PC-9 (cell line): Measurements from ENCODE around the gene PRM3. TPM values are rescaled to one million over a fixed set of nuclear protein-coding genes. Genes with fewer than 3 reads are reported as not detected.

Experiments used
- BruUV-seq: library from RNA; stranded (reverse); fragments of 400-500 nt; replicated peaks from 2 replicates; lab custom pipeline; 2021; lab: Mats Ljungman, UMichigan
- CTCF ChIA-PET: fragments of 300-600 bp; sonication (Branson Sonifier 250); formaldehyde crosslinking; loops from one replicate; lab custom pipeline; 2022; ENCODE audit warnings: antibody characterized with exemption; lab: Charles Lee
- POLR2A ChIA-PET: fragments of 300-600 bp; sonication (Branson Sonifier 250); formaldehyde crosslinking; loops from one replicate; lab custom pipeline; 2022; ENCODE audit warnings: antibody characterized with exemption; ENCODE audit not compliant: unreplicated experiment; lab: Charles Lee
- DNase-seq, 2 experiments: peaks; one replicate each; pipeline versions ENCODE4 v3.0.0 to v3.0.0-alpha.2; 2015 to 2022; ENCODE audit warnings: mixed read lengths in 1 of 2
- H2AFZ ChIP-seq: fragments of 200-600 bp; sonication (generic); 2 replicates; pipeline ENCODE4 v1.8.1; 2017; ENCODE audit warnings: antibody characterized with exemption
- H3F3A ChIP-seq: fragments of 200-600 bp; sonication (generic); 2 replicates; pipeline ENCODE4 v1.8.1; 2017; ENCODE audit warnings: antibody characterized with exemption, mild to moderate bottlenecking, low read depth; ENCODE audit not compliant: insufficient read depth
- H3K27ac ChIP-seq: fragments of 200-600 bp; sonication (generic); 2 replicates; pipeline ENCODE4 v1.6.1; 2016; ENCODE audit warnings: mixed run types
- H3K27me3 ChIP-seq: fragments of 200-600 bp; sonication (generic); 2 replicates; pipeline ENCODE4 v1.6.1; 2016; ENCODE audit warnings: low read depth, mixed run types; ENCODE audit not compliant: insufficient read depth
- H3K36me3 ChIP-seq: fragments of 200-600 bp; sonication (generic); 2 replicates; pipeline ENCODE4 v1.6.1; 2016; ENCODE audit warnings: low read depth, mixed run types
- H3K4me1 ChIP-seq: fragments of 200-600 bp; sonication (generic); replicated peaks from 2 replicates; pipeline ENCODE4 v1.6.1; 2016; ENCODE audit warnings: mixed run types; ENCODE audit not compliant: insufficient read depth
- H3K4me2 ChIP-seq: fragments of 200-600 bp; sonication (generic); 2 replicates; pipeline ENCODE4 v1.6.1; 2017; ENCODE audit warnings: mixed run types
- H3K4me3 ChIP-seq: fragments of 200-600 bp; sonication (generic); 2 replicates; pipeline ENCODE4 v1.6.1; 2016; ENCODE audit warnings: mixed run types
- H3K79me2 ChIP-seq: fragments of 200-600 bp; sonication (generic); 2 replicates; pipeline ENCODE4 v1.6.1; 2017; ENCODE audit warnings: low read depth, mixed run types
- H3K9me2 ChIP-seq: fragments of 200-600 bp; sonication (generic); 2 replicates; pipeline ENCODE4 v1.8.1; 2017; ENCODE audit warnings: mild to moderate bottlenecking; ENCODE audit not compliant: insufficient read depth
- H3K9me3 ChIP-seq: fragments of 200-600 bp; sonication (generic); 2 replicates; pipeline ENCODE4 v1.8.1; 2016; ENCODE audit warnings: low read depth; ENCODE audit not compliant: insufficient read depth
- H4K20me1 ChIP-seq: fragments of 200-600 bp; sonication (generic); 2 replicates; pipeline ENCODE4 v1.8.1; 2017; ENCODE audit not compliant: insufficient read depth
- EZH2 ChIP-seq: fragments of 200-600 bp; sonication (generic); IDR thresholded peaks from 2 replicates; pipeline ENCODE4 v1.8.0; 2017; ENCODE audit warnings: antibody characterized with exemption, low read depth
- intact Hi-C: fragments of 100-400 bp; cut with micrococcal nuclease; formaldehyde crosslinking; loops from one replicate; pipeline ENCODE4 v1.10.0; 2022; ENCODE audit not compliant: unreplicated experiment
- total RNA-seq: library from RNA; stranded (reverse); gene quantifications from 2 replicates; pipeline ENCODE4 v1.2.3, GENCODE V29; 2021
- TF ChIP-seq, protein P1 (sequence below): fragments of 200-600 bp; sonication (generic); conservative IDR thresholded peaks from 2 replicates; pipeline ENCODE4 v1.6.1; 2017; ENCODE audit warnings: mixed run types, antibody characterized with exemption, mild to moderate bottlenecking, moderate library complexity

The PRM3 gene
- total RNA-seq, 1 experiment from 2014 or later: not detected

DNA sequence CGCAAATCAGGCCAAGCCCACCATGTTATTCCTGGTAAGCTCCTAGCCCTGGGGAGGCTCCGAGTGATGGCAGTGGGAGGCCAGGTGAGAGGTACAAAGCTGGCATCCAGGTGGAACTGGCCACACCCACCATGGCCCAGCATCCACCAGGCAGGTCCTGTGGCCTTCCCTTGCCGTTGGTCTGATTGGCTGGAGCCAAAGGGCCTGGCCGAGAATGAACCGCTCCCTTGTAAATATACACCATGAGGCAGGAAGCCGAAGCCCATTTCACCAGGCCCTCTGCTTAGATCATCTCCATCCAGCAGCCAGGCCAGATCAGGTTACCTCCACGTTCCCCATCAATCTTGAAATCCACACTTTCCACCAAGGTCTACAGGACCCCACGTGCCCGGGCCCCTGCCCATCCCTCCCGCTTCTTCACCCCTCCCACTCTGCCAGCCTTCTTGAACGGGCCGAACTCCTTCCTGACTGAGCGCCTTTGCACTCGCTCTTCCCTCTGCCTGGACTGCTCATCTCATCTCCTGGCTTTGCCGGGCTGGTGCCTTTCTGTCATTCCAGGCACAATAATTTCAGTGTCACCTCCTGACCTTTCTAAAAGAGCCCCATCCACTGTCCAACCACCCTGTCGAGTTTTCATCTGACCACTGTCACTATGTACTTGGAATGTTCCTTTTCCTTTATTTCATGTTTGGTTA is 23.2 kb downstream of the PRM3 start:
- intact Hi-C loops: loop anchor here (10.0 kb wide), 1 partner anchor 195 kb away; no protein-coding TSS in a partner anchor
- POLR2A ChIA-PET: no interaction called here
- Histone ChIP-seq H2AFZ (no peak overlapping the region), H3K79me2 (no peaks in the 10 kb centered on the region), H3K36me3 (no peaks in the 10 kb centered on the region), H4K20me1 (no peaks in the 10 kb centered on the region), H3K9me2 (no peaks in the 10 kb centered on the region), H3F3A (no peaks in the 10 kb centered on the region; the same call in 1 of the 2 replicates), H3K4me1 (peaks cover 13% of the 10 kb centered on the region; the same call in 1 of the 2 replicates), H3K4me2 (no peak overlapping the region), H3K27me3 (no peaks in the 10 kb centered on the region), H3K27ac (no peak overlapping the region), H3K4me3 (no peak overlapping the region), H3K9me3 (no peaks in the 10 kb centered on the region)
- no TSS peak for BruUV-seq
- CTCF ChIA-PET: interaction anchor here (0.6 kb wide), 1 partner anchor 264 kb away, joined by 3 read pairs; no protein-coding TSS in a partner anchor
- DNase-seq: peak; percentile 44 to 53
- TF ChIP-seq, protein P1, sequence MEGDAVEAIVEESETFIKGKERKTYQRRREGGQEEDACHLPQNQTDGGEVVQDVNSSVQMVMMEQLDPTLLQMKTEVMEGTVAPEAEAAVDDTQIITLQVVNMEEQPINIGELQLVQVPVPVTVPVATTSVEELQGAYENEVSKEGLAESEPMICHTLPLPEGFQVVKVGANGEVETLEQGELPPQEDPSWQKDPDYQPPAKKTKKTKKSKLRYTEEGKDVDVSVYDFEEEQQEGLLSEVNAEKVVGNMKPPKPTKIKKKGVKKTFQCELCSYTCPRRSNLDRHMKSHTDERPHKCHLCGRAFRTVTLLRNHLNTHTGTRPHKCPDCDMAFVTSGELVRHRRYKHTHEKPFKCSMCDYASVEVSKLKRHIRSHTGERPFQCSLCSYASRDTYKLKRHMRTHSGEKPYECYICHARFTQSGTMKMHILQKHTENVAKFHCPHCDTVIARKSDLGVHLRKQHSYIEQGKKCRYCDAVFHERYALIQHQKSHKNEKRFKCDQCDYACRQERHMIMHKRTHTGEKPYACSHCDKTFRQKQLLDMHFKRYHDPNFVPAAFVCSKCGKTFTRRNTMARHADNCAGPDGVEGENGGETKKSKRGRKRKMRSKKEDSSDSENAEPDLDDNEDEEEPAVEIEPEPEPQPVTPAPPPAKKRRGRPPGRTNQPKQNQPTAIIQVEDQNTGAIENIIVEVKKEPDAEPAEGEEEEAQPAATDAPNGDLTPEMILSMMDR: no peak
- TF ChIP-seq EZH2: no peak

DNA sequence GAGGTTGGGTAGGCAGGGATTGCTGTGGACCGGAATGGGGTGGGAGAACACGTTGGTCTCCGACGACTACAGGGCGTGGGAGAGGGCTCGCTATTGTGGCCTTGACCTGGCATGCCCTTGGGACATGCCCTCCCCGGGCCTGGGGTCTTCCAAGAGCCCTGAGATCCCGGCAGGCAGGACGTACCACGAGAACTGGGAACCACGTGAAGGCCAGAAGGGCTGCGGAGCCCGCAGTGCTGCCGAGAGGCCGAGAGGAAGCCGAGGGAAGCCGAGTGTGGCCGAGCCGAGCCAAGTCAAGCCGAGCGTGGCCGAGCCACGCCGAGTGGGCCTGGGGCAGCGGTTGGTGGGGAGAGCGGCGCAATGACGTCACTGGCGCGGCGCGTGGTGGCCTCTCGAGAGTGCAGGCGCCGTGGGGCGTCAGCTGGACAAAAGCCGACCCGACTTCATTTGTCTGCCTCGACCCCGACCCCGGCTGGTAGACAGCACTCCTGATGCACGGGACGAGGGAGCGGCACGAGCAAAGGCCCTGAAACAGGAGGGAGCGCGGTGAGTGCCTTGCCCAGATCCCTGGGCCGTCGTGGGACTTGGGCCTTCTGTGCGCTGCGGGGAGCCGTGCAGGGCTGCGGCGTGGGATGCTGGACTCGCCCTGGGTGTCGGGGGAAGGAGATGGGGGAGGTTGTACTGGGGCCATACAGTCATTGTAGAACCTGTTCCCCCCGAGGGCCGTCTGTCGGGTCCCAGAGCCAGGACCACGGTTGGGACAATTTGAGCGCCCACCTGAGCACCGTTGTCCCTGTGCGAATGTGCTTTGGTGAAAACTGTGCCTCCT is 24.0 kb downstream of the PRM3 start:
- Histone ChIP-seq H3K36me3 (no peaks in the 10 kb centered on the region), H3F3A (no peaks in the 10 kb centered on the region; the same call in 1 of the 2 replicates), H3K9me2 (no peaks in the 10 kb centered on the region), H3K27ac (no peak overlapping the region), H3K79me2 (no peaks in the 10 kb centered on the region), H3K27me3 (no peaks in the 10 kb centered on the region), H3K4me1 (peaks cover 10% of the 10 kb centered on the region; the same call in 1 of the 2 replicates), H4K20me1 (no peaks in the 10 kb centered on the region), H3K9me3 (no peaks in the 10 kb centered on the region), H3K4me3 (no peak overlapping the region), H3K4me2 (no peak overlapping the region), H2AFZ (no peak overlapping the region)
- TF ChIP-seq, protein P1: no peak
- TF ChIP-seq EZH2: no peak
- intact Hi-C loops: loop anchor here (10.0 kb wide), 1 partner anchor 195 kb away; no protein-coding TSS in a partner anchor
- no TSS peak for BruUV-seq
- no peak for DNase-seq
- CTCF ChIA-PET: no interaction called here
- POLR2A ChIA-PET: no interaction called here

DNA sequence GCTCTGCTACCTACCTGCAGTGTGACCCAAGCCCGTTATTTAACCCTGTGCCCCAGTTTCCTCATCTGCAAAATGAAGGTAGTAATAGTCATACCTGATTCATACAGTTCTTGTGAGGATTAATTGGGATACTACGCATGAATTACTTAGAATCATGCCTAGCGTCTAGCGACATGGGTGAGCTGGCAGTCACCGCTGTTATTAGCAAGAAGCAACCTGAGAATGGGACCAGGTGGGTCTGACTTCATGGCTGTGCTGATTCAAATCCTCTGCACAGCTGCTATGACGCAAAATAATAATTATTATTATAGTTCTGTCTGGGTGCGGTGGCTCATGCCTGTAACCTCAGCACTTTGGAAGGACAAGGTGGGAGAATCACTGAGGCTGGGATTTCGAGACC is 25.3 kb downstream of the PRM3 start:
- H3K9me2 ChIP-seq: no peaks in the 10 kb centered on the region
- H3K79me2 ChIP-seq: no peaks in the 10 kb centered on the region
- H3K27me3 ChIP-seq: no peaks in the 10 kb centered on the region
- no peak overlapping the region for H3K27ac ChIP-seq
- TF ChIP-seq EZH2: no peak
- TF ChIP-seq, protein P1: no peak
- H3F3A ChIP-seq: no peaks in the 10 kb centered on the region; the same call in 1 of the 2 replicates
- no peak overlapping the region for H3K4me2 ChIP-seq
- ChIA-PET CTCF (interaction anchor here (0.7 kb wide), 1 partner anchor 53 kb away, joined by 4 read pairs; no protein-coding TSS in a partner anchor), POLR2A (no interaction called here)
- no peaks in the 10 kb centered on the region for H3K4me1 ChIP-seq
- H2AFZ ChIP-seq: no peak overlapping the region
- DNase-seq: no peak
- no peaks in the 10 kb centered on the region for H3K9me3 ChIP-seq
- intact Hi-C loops: no loop called here
- no peaks in the 10 kb centered on the region for H3K36me3 ChIP-seq
- no peaks in the 10 kb centered on the region for H4K20me1 ChIP-seq
- no peak overlapping the region for H3K4me3 ChIP-seq
- BruUV-seq: no TSS peak
